HepG2 (cell line): ENCODE data around the gene ATN1. TPM values are rescaled to one million over a fixed set of nuclear protein-coding genes. Genes with fewer than 3 reads are reported as not detected.
A peak's percentile ranks its signal among the peaks of the same experiment; 100 is the strongest.

Experiments used
- AFF4 ChIP-seq: sonication (generic); formaldehyde crosslinking; IDR thresholded peaks from 2 replicates; pipeline ENCODE4 v1.4.0; 2020; ENCODE audit warnings: missing genetic modification reagents
- ARID4A ChIP-seq: sonication (generic); formaldehyde crosslinking; IDR thresholded peaks from 2 replicates; pipeline ENCODE4 v1.5.0; 2020; ENCODE audit warnings: mild to moderate bottlenecking, missing genetic modification reagents, borderline replicate concordance
- ELF1 ChIP-seq: sonication (generic); formaldehyde crosslinking; IDR thresholded peaks from 2 replicates; pipeline ENCODE4 v1.4.0; 2020; ENCODE audit warnings: missing genetic modification reagents
- GMEB1 ChIP-seq: sonication (generic); formaldehyde crosslinking; IDR thresholded peaks from 2 replicates; pipeline ENCODE4 v1.5.1; 2020; ENCODE audit warnings: missing genetic modification reagents, mild to moderate bottlenecking, borderline replicate concordance
- NR1H2 ChIP-seq: sonication (generic); formaldehyde crosslinking; IDR thresholded peaks from 2 replicates; pipeline ENCODE4 v1.8.1; 2022; ENCODE audit warnings: low read depth, missing genetic modification reagents, borderline replicate concordance
- NR2F1 ChIP-seq, 2 experiments: fragments of 450-650 bp in 1 of 2; formaldehyde crosslinking in 1 of 2; IDR thresholded peaks; 2 replicates each; pipeline versions ENCODE4 v1.5.0 to v1.6.1; 2016 to 2020; ENCODE audit warnings: mild to moderate bottlenecking in 1 of 2, missing compliant biosample characterization in 1 of 2, missing genetic modification reagents in 1 of 2, moderate library complexity in 1 of 2
- PITX1 ChIP-seq: sonication (generic); formaldehyde crosslinking; IDR thresholded peaks from 2 replicates; pipeline ENCODE4 v1.5.1; 2020; ENCODE audit warnings: mild to moderate bottlenecking, missing genetic modification reagents
- ZNF451 ChIP-seq: sonication (generic); formaldehyde crosslinking; IDR thresholded peaks from 2 replicates; pipeline ENCODE4 v1.5.0; 2020; ENCODE audit warnings: mild to moderate bottlenecking, missing genetic modification reagents
- ZNF598 ChIP-seq: sonication (generic); formaldehyde crosslinking; IDR thresholded peaks from 2 replicates; pipeline ENCODE4 v1.5.1; 2020; ENCODE audit warnings: mild to moderate bottlenecking, missing genetic modification reagents, borderline replicate concordance
- ZNF780A ChIP-seq: sonication (generic); formaldehyde crosslinking; IDR thresholded peaks from 2 replicates; pipeline ENCODE4 v1.8.0; 2022; ENCODE audit warnings: mild to moderate bottlenecking, missing genetic modification reagents, moderate library complexity
- ZNF841 ChIP-seq: sonication (generic); formaldehyde crosslinking; IDR thresholded peaks from 2 replicates; pipeline ENCODE4 v1.8.1; 2023; ENCODE audit warnings: missing genetic modification reagents, borderline replicate concordance
- polyA plus RNA-seq, 8 experiments: library from polyadenylated mRNA; depleted of rRNA in 3 of 8; stranded (reverse) in 7 of 8; unstranded in 1 of 8; fragments of >200 nt; fragmentation: Illumina TruSeq in 4 of 8; extraction: Trizol in 4 of 8; gene quantifications; 2 replicates each; pipeline versions ENCODE4 v1.2.1 to v1.2.3, GENCODE V29; 2011 to 2016; ENCODE audit warnings: low read depth in 4 of 8, missing spikeins in 1 of 8, mixed read lengths in 1 of 8; ENCODE audit not compliant: insufficient read depth in 1 of 8
- total RNA-seq, 5 experiments: library from RNA; depleted of rRNA; stranded (reverse); fragments of >200 nt; fragmentation: Illumina TruSeq; extraction: Trizol; gene quantifications; 2 replicates each; pipeline ENCODE4 v1.2.3, GENCODE V29; 2016; ENCODE audit warnings: low read depth in 1 of 5

Gene ATN1
- total and polyA plus RNA-seq, 2 of the 13 experiments (the other 11 are each of a cell fraction or from before 2014, with no cell fraction given): 2.1 to 8.6 TPM

GRCh38 chr12:6899837-6900519, 27.8 kb upstream of the ATN1 start (continued):
- TF ChIP-seq ARID4A (CRISPR knock-in tag) (peak; percentile 51; the same call in 1 of the 2 replicates), ZNF841 (no peak), GMEB1 (CRISPR knock-in tag) (no peak), ZNF598 (no peak), ELF1 (CRISPR knock-in tag) (peak; percentile 41; the same call in 1 of the 2 replicates), NR2F1 (CRISPR knock-in tag; IDR thresholded peaks at IDR 0.05) (no peak), AFF4 (no peak), NR1H2 (no peak), ZNF780A (CRISPR knock-in tag) (no peak), ZNF451 (CRISPR knock-in tag) (no peak), PITX1 (CRISPR knock-in tag) (no peak)
- TF ChIP-seq, all 625 proteins: peak for 29
